ENCODE measurements around the gene PEX14. TPM values are rescaled to one million over a fixed set of nuclear protein-coding genes. Genes with fewer than 3 reads are reported as not detected.

PEX14 gene
- total and polyA plus RNA-seq, 9 of the 15 experiments (the other 6 are each of a cell fraction or from before 2014, with no cell fraction given): 2.6 to 45.7 (median 22.7) TPM

DNA sequence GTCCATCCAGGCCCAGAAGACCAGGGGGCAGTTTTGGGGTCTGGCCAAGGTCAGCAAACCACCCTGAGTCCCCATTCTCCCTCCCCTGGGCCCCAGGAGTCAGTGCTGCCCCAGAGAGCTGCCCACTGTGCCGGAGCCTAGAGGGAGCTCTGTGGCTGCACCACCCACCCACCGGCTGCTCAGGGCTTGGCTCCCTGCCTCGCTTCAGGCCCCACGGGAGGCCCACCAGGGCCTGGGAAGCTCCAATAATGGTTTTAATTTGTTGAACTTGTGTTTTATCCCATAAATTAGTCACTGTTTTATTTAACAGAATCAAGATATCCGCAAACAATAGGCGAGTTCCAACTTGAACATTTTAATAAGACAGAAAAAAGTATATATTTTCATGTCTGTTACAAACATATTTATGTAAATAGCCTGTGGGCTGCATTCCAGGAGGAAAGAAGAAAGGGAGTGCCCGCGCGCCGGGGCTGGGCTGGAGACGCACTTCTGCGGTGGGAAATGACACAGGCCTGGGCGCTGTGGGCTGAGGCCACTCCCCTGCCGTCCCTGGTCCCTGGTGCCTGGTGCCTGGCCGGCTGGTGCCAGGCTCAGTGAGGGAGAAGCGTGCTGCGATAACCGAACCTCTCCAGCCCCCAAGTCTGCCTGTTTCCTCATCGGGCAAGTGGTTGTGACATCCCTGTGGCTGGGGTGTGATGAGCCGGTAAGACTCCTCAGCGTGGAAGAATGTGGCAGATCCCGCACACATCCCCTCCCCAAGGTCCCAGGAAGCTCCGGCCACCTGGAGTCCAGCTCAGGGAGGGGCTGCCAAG, 160.5 kb downstream of the PEX14 start:
- Histone ChIP-seq H3K9me1 (ENCODE audit: control insufficient read depth, insufficient read depth, low read length) (peaks cover 3% of the 10 kb centered on the region), H2AFZ (ENCODE audit: low read depth, low read length) (no peak overlapping the region), H3K36me3 (ENCODE audit: control insufficient read depth, insufficient read depth, low read length) (peaks cover 14% of the 10 kb centered on the region; the same call in 1 of the 3 replicates), H4K20me1 (replicated peaks; ENCODE audit: control insufficient read depth, insufficient read depth, low read length) (no peaks in the 10 kb centered on the region), H3K27me3 (ENCODE audit: control insufficient read depth in 2 of 2, insufficient read depth in 2 of 2, low read length in 2 of 2) (peaks cover 0 to 5% of the 10 kb centered on the region in 2 experiments; a peak in 1 of 5 replicates), H3K4me1 (replicated peaks in 1 of 2; ENCODE audit: control insufficient read depth in 2 of 2, insufficient read depth in 2 of 2, low read length in 2 of 2) (peaks cover 0 to 58% of the 10 kb centered on the region in 2 experiments; a peak in 1 of 5 replicates), H3K9me3 (replicated peaks; ENCODE audit: control insufficient read depth, insufficient read depth, low read depth, low read length) (no peaks in the 10 kb centered on the region), H3K4me3 (no peak overlapping the region), H3K4me2 (ENCODE audit: insufficient read depth, low read length) (no peak overlapping the region), H3K79me2 (ENCODE audit: control insufficient read depth, insufficient read depth, low read length) (no peaks in the 10 kb centered on the region), H3K27ac (ENCODE audit: extremely low read depth, low read depth, low read length) (no peak overlapping the region), H3K9ac (ENCODE audit: insufficient read depth in 1 of 2, low read depth in 2 of 2, low read length in 2 of 2) (no peak overlapping the region; a peak in 1 of 4 replicates)
- TF ChIP-seq POLR2G (IDR thresholded peaks at IDR 0.05; ENCODE audit: low read depth, low read length) (peak; percentile 13), ZNF408 (CRISPR knock-in tag; IDR thresholded peaks at IDR 0.05; ENCODE audit: low read depth) (no peak)
- ChIA-PET CTCF (ENCODE audit: low intra/inter-chr PET ratio) (no interaction called here), POLR2A (interaction anchor here (0.6 to 2.2 kb wide), 4 partner anchors 9 to 160 kb away, joined by 3 to 6 read pairs (median 4); no protein-coding TSS in a partner anchor)
- in situ Hi-C loops (cut with MboI) (no loop called here), intact Hi-C loops (cut with micrococcal nuclease) (no loop called here)
- ATAC-seq: peak; percentile 17; the same call in 1 of the 3 replicates
- WGBS (ENCODE audit: insufficient coverage, low coverage, missing lambda C conversion rate): 63% methylated on average over 18 of the region's 23 CpGs
- DNase-seq (ENCODE audit: extremely low read depth in 1 of 4, low spot score in 3 of 4): no peak
- no peak for FAIRE-seq
- BruUV-seq (replicated peaks): no TSS peak

DNA sequence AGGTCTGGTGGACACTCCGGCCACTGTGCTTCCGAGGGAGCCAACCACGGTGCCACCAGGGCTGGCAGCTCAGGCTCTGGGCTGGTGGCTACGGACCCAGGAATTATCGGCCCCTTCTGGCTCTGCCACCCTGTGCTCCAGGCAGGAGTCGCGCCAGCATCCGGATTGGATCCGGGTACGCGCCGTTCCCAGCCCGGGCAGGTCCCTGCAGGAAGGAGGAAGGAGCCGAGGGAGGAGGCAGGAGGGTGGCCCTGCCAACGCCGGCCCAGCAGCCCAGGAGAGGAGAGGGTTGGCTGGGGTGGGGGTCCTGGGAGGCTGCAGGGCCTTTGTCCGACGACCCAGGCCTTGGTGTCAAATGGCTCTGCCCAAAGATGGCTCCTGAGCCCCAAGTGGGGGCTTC, 161.2 kb downstream of the PEX14 start:
- TF ChIP-seq, protein P1, sequence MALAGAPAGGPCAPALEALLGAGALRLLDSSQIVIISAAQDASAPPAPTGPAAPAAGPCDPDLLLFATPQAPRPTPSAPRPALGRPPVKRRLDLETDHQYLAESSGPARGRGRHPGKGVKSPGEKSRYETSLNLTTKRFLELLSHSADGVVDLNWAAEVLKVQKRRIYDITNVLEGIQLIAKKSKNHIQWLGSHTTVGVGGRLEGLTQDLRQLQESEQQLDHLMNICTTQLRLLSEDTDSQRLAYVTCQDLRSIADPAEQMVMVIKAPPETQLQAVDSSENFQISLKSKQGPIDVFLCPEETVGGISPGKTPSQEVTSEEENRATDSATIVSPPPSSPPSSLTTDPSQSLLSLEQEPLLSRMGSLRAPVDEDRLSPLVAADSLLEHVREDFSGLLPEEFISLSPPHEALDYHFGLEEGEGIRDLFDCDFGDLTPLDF (CRISPR knock-in tag; IDR thresholded peaks at IDR 0.05): no peak
- peak; percentile 61; the same call in 1 of the 2 replicates for TF ChIP-seq POLR2G (IDR thresholded peaks at IDR 0.05; ENCODE audit: low read depth, low read length)
- TF ChIP-seq RBM22 (IDR thresholded peaks at IDR 0.05; ENCODE audit: low read depth, low read length, poor library complexity, severe bottlenecking): peak; percentile 13
- no peak for TF ChIP-seq EP300 (IDR thresholded peaks at IDR 0.05; ENCODE audit: low read length)
- ChIA-PET CTCF (ENCODE audit: low intra/inter-chr PET ratio) (no interaction called here), POLR2A (interaction anchor here (0.6 to 2.2 kb wide), 2 partner anchors 8 to 23 kb away, joined by 4 to 6 read pairs; no protein-coding TSS in a partner anchor)
- no peaks in the 10 kb centered on the region for H3K9me3 ChIP-seq (replicated peaks; ENCODE audit: control insufficient read depth, insufficient read depth, low read depth, low read length)
- peaks cover 8% of the 10 kb centered on the region; the same call in 1 of the 3 replicates for H3K36me3 ChIP-seq (ENCODE audit: control insufficient read depth, insufficient read depth, low read length)
- peaks cover 0 to 60% of the 10 kb centered on the region in 2 experiments; a peak in 1 of 5 replicates for H3K4me1 ChIP-seq (replicated peaks in 1 of 2; ENCODE audit: control insufficient read depth in 2 of 2, insufficient read depth in 2 of 2, low read length in 2 of 2)
- no peak overlapping the region for H3K9ac ChIP-seq (ENCODE audit: insufficient read depth in 1 of 2, low read depth in 2 of 2, low read length in 2 of 2)
- no peak for FAIRE-seq
- peaks cover 3% of the 10 kb centered on the region for H3K9me1 ChIP-seq (ENCODE audit: control insufficient read depth, insufficient read depth, low read length)
- H3K4me2 ChIP-seq (ENCODE audit: insufficient read depth, low read length): no peak overlapping the region
- H4K20me1 ChIP-seq (replicated peaks; ENCODE audit: control insufficient read depth, insufficient read depth, low read length): no peaks in the 10 kb centered on the region
- no peak for ATAC-seq
- no peaks in the 10 kb centered on the region for H3K79me2 ChIP-seq (ENCODE audit: control insufficient read depth, insufficient read depth, low read length)
- no TSS peak for BruUV-seq (replicated peaks)
- H2AFZ ChIP-seq (ENCODE audit: low read depth, low read length): no peak overlapping the region
- DNase-seq (ENCODE audit: extremely low read depth in 1 of 4, low spot score in 3 of 4): no peak
- H3K4me3 ChIP-seq: no peak overlapping the region
- no peak overlapping the region for H3K27ac ChIP-seq (ENCODE audit: extremely low read depth, low read depth, low read length)
- in situ Hi-C loops (cut with MboI): no loop called here
- intact Hi-C loops (cut with micrococcal nuclease): no loop called here
- H3K27me3 ChIP-seq (ENCODE audit: control insufficient read depth in 2 of 2, insufficient read depth in 2 of 2, low read length in 2 of 2): peaks cover 0 to 5% of the 10 kb centered on the region in 2 experiments; a peak in 1 of 5 replicates
- 62% methylated on average over 16 of the region's 18 CpGs for WGBS (ENCODE audit: insufficient coverage, low coverage, missing lambda C conversion rate)
